NCI-H510A treated with DMSO at 0.1 percent for 48 hours (cell line): Measurements from ENCODE around the gene HOXC9.

Source experiments
- DNase-seq: peaks from one replicate; lab custom pipeline; 2025; lab: John Stamatoyannopoulos, UW

HOXC9 gene

DNA sequence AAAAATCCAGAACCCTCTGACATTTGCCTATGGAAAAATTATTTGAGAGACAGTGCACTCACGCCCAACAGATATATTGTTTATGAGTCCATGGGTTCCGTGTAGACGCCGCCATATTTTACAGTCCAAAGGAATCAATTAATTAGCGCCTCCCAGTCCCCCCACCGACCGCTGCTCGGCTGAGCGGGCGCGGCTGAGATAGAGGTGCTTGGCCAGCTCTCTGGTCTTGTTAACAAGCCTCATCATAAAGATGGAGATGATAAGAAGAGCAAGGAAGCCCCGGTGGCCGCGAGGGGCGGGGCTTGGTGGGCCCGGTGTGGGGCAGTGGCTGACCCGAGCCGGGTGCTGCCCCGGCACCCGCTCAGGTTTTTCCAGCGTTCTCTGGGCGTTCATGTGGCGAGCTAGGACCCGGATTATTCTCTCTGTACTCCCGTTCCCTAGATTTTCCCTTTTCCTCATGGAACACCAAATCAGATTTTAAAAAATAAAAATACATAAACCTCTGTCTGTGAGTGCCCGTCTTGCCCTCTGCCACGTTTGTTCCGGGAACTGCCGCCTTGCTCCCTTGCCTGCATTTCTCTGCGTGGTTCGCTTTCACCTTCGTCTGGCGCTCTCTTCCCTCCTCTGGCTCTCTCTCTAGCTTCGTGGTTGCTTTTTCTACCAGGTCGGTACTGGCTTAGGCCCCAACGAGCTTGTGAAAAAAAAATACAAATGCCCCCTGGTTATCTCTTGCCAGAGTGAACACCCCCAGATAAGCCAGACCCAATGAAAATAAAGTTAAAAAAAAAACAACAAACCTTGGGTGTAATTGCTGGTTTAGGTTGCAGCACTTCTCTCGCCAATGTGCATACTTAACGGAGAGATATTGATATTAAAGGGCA lies 36.3 kb upstream of the HOXC9 start:
- DNase-seq: no peak

DNA sequence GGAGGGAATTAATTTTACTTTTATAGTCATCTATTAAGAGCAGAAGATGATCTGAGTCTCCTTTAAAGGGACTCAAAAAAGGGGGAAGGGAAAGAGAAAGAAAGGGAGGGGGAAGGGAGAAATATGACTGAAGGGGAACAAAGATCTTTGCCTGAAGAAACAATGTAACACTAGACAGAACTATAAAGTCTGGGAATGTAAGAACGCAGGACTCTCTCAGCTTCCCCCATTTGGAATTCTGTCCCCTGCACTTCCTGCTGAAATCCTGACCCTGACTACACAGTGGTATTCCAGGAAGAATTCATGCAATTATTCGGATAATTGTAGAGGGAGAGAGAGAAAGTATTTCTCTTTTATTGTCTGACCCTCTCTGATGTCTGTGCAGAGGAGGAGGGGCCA lies 35.6 kb upstream of the HOXC9 start:
- DNase-seq: no peak

DNA sequence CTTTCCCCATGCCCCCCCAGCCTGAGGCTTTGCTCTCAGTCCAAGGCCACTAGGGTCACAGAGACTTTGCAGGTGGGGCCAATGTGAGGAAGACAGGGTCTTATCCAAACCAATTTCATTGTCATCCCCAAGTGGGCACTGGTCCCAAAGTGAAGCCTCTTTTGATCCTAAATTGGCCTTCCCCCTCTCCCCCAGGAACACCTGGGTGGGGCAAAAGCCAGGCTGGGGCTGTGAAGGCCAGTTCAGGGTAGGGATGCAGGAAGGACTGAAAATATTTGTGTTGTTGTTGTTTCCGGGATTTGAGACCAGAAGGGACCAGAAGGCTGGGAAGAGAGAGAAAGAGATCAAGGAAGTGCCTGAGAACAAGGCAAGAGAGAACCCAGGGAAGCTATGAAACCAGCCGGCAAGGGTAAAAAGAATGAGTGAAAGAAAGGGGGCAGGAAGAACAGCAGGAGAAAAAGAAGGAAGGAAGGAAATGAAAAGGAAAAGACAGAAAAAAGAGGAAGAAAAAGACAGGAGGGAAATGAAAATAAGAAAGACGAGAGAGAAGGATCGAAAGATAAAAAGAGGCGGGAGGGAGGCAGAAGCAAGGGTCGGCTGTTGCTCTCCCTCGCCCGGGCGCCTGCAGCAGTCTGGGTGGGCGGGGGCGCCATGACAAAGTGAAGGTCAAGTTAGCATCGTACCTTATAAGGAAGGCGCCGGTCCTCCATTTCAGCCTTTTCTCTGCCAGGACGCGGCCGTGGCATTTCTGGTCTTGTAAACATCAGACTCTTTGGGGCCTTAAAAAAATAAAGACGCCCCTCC lies 34.5 kb upstream of the HOXC9 start:
- no peak for DNase-seq

DNA sequence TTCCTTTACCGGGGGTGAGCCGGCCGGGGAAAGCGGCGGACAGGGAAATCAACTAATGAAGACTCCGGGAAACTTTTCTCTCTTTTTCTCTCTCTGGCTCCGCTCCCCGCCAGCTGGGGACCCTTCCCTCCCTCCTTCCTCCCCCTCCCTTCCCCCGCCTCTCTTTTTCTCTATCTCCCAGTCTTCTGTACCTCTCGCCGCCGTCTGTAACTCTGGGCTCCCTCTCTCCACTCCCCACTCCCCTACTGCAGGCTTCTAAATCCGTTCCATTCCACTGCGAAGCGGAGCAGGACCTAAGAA lies 33.9 kb upstream of the HOXC9 start:
- DNase-seq: no peak

DNA sequence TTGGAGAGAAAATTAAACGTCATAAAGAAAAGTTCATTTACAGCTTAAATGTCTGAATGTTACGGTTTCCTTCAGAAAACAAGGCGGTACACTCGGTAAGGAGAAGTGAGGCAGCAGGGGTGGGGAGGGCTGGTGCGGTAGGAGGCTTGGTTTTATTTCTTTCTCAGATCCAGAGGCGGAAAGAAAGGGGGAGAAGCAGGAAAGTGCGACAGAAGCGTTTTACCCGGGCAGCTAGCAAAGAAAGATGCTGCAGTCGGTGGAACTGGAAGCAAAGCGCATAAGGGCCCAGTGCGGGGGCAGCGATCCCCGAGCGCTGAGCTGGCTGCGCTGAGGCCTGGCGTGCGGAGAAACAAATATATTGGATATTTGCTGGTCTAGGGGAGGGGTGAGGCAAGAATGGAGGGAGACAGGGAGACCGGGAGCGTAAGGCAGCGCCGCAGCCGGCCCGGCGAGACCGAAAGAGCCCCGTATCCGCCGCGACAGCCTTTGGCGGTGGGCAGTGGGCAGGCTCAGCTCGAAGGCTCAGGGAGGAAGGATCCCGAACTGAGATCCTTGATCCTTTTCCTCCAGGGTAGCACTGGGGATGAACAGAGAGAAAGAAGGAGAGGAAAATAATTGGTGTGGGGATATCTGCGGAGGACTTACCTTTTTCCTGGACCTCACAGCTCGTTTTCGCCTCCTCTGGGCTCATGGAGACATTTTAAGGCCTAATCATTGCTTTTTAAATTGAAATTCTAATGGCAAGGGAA lies 33.4 kb upstream of the HOXC9 start:
- DNase-seq: no peak

DNA sequence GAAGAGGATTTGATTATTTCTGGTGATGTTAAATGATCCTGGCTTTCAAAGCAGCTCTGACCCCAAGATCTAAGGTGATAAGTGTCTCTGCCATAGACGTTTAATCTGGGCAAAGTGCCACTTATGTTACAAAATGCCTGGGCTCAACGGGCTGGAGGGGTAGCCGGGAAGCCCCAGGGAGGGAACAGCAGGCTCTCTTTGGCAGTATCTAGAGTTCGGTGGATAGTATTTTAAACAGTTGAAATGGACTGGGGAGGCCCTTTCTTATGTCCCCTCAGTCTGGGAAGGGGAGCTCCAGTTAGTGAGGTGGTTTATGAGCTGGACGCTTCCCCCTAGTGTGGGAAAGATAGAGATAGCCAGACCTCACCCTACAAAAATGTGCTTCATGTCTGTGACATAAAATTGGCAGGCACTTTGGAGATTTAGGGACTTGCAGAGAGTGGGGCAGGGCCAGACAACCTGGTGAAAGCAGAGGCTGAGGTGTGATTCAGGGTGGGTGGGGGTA lies 32.5 kb upstream of the HOXC9 start:
- no peak for DNase-seq

DNA sequence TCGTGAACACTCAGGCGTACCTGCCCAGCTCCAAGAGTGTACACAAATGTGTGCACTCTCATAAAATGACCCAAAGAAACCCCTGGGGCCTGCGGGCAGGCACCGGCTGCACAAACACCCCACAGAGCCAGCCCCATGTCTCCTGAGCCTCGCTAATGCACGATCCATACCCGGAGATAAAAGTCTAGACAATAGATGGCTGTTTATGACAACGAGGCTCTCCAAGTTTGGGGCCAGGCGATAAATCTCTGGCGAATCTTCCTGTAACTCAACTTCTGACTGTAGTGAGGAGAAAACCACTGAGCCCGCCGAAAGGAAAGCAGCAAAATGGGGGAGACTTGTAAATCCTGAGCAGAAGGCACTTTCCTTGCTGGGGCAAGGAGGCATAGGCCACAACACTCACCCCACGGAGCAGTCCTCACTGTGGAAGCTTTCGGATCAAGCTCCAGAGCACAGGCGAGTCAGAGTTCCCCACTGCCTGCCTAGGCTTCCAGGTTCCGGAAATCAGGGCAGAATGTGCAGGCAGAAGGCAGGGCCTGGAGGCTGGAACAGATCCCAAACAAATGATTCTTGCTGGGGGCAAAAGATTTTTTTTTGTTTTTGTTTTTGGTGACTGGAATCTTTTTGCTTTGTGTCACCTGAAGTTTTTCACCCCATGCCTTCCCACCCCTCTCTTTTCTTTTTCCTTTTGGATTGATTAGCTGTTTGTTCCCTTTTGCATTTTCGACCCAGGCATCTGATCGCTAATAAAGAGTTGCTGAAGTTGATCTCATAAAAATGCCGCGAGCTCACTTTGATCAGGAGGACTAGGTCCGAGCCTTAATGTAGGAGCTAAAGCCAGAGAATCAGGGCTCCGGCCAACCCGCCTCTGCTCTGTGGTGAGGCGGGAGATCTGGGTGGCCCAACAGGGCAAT lies 31.5 kb upstream of the HOXC9 start:
- DNase-seq: no peak

DNA sequence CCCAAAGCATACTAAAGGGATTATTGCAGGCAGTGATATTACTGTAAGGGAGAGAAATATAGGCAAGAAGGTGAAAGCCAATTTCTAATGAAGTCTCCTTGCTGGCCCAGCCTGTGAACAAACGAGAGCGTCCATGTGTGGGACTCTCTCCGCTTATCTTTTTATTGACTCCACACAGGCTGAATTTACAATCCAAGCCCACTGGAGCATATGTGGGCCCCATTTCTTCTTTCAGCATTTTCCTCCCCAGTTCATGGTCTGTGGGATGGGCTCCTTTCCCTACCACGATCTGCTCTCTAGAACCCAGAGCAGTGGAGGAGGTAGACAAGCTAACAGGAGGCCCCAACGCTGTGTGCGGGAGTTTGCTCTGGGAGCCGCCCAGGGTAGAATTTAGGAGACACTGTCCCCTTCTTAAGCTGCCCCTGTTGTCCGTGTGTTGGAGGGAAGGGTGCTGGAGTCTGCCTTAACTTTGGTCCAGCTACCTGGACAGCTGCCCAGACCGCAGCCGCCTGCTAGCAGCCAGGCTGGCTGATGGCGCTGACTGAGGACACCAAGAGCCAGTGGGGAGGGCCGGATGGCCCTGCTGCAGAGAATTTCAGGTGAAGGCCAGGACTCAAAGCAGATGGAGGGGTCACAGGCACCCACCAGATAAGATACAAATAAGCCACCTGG lies 30.2 kb upstream of the HOXC9 start:
- DNase-seq: no peak

DNA sequence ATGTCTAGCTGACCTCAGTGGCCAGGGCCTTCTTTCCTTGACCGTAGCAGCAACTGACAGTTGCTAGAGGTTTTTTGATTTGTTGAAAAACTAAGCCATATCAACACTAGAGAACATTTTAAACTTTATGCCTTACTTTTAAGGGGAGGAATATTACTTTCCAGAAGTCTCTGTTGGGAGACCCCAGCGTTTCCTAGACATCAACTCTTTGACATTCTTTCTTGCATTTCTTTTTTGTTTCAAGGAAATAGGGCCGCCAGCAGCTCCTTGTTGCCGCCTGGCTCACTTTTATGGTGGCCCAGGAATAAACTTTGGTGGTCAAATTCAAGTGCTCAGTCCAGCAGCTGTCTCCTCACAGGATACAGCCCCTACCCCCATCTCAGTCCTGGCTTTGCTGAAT lies 29.5 kb upstream of the HOXC9 start:
- DNase-seq: no peak

DNA sequence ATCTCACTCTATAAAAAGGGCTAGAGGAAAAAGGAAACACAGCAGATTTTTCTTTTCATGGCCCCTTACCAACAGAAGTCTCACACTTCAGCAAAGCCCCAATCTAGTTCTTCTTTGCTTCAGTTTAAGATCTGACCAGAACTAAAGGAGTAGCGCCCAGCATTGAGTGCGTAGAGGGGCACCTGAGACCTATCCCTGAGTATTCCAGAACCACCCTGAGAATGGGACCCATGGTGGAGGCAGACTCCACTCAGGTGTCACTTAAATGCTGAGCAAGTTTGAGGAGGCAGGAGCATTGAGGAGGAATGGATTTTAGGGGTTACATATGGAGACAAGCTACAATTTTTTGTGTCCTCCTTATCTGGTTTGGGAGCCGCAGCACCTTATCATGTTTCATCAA lies 28.8 kb upstream of the HOXC9 start:
- no peak for DNase-seq

DNA sequence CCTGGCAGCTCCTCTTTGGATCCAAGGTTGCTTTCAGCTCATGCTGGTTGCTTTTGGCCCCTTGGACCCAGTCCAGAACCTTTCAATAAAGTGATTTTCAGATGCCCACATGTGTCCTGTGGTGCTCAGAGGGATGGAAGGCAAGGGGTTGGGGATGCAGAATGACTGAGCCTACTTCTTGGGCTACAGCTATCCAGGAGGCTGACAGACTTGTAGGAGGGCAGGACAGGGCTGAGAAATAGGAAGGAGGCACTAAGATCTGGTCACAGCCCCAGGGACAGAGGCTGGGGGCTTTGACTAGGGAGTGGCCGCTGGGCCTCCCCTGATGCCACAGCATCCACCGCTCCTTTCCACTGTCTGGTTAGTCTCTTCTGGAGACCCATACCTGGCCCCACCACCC lies 28.3 kb upstream of the HOXC9 start:
- DNase-seq: no peak

DNA sequence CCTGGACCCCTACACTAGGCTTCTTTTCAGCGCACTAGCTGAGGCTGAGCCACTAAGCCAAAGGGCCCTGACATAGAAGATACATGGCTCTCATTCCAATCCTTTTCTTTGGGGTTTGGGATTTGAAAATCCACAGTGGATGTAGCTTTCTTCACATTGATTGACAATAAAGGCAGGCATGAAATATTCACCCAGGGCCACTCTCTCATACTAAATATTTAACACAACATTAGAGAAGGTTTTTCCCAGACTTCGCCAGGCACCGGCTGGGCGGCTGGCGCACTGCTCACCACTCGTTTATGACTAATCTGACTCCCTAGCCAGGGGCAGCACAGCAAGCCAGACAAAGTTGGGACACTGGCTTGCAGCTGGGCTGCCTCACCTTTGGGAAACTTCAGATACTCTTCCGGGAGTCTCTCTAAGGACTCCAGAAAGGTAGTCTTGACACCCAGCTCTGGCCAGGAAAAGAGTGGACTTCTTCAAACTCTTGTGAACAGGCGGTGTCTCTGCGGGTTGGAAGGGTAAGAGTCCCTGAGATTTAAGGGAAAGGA lies 27.7 kb upstream of the HOXC9 start:
- no peak for DNase-seq

DNA sequence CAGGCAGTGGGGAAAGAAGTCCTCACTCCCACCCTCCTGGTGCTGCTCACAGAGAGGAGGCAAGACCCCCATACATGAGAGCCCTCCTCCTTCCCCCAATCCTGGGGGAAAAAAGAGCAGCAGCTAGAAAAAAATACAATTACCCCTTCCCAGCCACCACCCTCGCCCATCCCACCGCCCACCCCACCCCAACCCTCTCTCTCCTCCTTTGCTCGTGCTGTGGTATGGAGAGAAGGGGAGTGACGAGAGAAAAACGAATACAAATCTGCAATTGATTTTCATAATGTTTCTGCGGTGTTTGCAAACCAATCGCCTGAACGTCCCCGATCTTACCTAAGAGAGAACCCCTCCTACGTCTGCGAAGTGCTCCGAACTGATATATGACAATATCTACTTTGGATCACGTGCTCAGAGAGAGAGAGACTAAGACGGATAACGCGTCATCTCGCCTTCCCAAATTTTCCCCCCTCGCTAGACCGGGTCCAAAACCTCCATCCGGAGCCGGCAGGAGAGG lies 27.2 kb upstream of the HOXC9 start, which contains the start of gene HOXC11:
Gene HOXC11, plus strand, starts transcription at position 405 of the 514 bp plus-strand sequence. CDS start 116 bp downstream, outside the sequence.
- no peak for DNase-seq

DNA sequence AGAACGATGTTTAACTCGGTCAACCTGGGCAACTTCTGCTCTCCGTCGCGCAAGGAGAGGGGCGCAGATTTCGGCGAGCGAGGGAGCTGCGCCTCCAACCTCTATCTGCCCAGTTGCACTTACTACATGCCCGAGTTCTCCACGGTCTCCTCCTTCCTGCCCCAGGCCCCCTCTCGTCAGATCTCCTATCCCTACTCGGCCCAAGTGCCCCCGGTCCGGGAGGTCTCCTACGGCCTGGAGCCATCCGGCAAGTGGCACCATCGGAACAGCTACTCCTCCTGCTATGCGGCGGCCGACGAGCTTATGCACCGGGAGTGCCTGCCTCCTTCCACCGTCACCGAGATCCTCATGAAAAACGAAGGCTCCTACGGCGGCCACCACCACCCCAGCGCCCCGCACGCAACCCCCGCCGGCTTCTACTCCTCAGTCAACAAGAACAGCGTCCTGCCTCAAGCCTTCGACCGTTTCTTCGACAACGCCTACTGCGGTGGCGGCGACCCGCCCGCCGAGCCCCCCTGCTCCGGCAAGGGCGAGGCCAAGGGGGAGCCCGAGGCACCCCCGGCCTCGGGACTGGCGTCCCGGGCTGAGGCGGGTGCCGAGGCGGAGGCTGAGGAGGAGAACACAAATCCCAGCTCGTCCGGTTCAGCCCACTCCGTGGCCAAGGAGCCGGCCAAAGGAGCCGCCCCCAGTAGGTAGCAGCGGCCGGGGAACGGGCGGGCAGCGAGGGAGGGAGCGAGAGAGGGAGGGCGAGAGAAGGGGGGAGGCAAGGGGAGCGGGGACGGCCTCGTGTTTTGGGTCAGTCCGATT lies 26.5 kb upstream of the HOXC9 start:
- DNase-seq: no peak

DNA sequence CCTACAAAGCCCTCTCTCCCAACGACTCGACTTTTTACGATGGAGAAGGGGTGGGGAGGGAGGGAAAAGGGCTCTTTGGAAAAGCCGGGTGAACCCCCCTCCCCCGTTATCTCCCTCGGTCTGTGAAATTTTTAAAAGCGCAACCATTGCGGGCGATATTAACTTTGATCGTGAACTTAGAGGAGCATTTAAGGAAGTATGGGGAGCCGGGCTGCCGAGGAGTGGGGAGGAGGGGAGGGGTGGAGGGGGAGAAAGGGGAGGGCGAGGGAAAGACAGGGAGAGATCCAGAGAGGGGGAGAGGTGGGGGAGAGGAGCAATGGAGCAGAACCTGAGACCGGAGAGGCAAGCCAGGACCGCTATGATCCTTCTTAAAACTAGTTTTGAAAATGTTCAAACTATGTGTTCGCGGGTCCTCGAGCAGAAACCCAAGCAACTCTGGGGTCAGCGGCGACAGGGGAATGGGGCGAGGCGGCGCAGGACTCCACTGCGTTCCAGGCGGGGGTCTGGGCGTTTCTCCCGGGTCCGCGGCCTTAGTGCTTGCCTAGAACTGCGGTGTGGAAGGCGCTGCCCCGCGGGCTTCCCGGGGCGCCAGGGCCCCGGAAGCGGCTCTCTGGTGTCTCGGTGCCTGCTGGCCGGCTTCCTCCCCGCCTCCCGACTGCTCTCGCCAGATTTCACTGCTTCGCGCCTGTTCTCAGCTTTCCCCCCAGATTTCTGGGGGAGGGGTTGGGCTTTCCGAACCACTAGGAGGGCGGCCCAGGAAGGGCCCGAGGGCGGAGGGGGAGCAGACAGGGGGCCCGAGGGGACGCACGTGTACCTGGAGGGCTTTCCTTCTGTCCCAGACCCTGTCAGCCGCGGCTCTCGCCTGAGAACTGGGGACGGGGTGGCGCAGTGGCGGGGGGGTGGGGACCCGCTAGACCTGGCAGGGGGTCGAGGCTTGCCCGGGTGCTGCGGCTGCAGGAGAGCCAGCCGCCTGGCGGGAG lies 25.6 kb upstream of the HOXC9 start, which contains the start of gene HOTAIR:
Gene HOTAIR, minus strand, starts transcription at position 871 of the 980 bp plus-strand sequence.
- DNase-seq: no peak

DNA sequence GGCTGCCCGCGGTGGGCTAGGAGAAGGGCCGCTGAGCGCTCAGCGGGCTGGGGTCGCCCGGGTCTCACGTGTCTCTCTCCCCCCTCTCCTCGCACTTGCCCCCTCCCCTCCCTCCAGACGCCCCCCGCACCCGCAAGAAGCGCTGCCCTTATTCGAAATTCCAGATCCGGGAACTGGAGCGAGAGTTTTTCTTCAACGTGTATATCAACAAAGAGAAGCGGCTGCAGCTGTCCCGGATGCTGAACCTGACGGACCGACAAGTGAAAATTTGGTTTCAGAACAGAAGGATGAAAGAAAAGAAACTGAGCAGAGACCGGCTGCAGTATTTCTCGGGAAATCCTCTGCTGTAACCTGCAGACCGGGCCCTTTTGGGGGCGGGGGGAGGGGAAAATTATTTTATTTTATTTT lies 24.9 kb upstream of the HOXC9 start:
- DNase-seq: no peak

DNA sequence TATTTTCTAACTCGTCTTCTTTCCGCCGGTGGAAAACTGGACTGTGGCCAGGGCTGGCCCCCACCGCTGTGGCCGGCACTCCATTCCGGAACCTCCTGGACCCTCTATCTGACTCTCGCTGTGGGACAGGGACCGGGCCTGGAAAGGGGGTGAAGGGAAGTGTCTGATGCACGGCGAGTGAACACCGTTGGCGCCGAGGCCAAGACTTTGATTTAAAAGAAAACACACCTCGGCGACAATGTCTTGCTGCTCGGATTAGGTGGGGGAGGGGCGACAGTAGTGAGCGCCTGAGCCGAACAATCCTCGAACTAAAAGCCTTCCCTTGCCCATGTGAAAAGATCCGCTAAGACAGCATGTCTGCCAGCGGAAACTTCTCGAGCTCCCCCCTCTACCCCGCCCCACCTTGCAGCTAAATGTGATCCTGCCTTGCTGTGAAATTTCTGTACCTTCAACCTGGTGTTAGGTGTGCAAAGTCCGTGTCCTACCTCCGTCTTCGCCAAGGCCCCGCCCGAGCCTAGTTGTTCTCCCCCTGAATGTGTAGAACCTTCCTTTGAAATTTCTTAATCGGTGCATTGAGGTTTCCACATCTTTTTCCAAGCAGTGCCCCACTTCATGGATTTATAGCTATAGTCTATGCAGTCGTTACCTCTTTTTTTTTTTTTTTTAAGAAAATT lies 24.3 kb upstream of the HOXC9 start:
- no peak for DNase-seq
